Right atrium auricular region (tissue), 2 donors: Measurements from ENCODE around the gene LATS2. TPM values are rescaled to one million over a fixed set of nuclear protein-coding genes. Genes with fewer than 3 reads are reported as not detected.

Source experiments
- DNase-seq: peaks from one replicate; pipeline ENCODE4 v3.0.0-alpha.2; 2019; ENCODE audit warnings: low spot score
- H3K27ac ChIP-seq, 2 donors: fragments of 200-600 bp; sonication (generic); 1 replicate in 1 of 2; 2 replicates in 1 of 2; pipeline ENCODE4 v1.5.1; 2016 to 2019
- H3K27me3 ChIP-seq, 2 donors: fragments of 200-600 bp; sonication (generic); one replicate each; pipeline versions ENCODE4 v1.5.1 to v1.6.0; 2017 to 2019
- H3K36me3 ChIP-seq: fragments of 200-600 bp; sonication (generic); one replicate; pipeline ENCODE4 v1.5.1; 2016
- H3K4me1 ChIP-seq, 2 donors: fragments of 200-600 bp; sonication (generic); one replicate each; pipeline versions ENCODE4 v1.5.1 to v1.6.0; 2017 to 2019
- H3K4me3 ChIP-seq, 2 donors: fragments of 200-600 bp; sonication (generic); 1 replicate in 1 of 2; 2 replicates in 1 of 2; pipeline ENCODE4 v1.5.1; 2017 to 2019; ENCODE audit warnings: mild to moderate bottlenecking in 1 of 2, moderate library complexity in 1 of 2
- H3K9me3 ChIP-seq, 2 donors: fragments of 200-600 bp; sonication (generic); one replicate each; pipeline ENCODE4 v1.5.1; 2019
- CTCF ChIP-seq, 2 donors: fragments of 200-600 bp; sonication (generic); IDR thresholded peaks; one replicate each; pipeline ENCODE4 v1.5.1; 2019; ENCODE audit warnings: antibody characterized with exemption in 2 of 2
- total RNA-seq, 2 donors: library from RNA; depleted of rRNA; stranded (reverse); fragments of >200 nt; gene quantifications; one replicate each; pipeline ENCODE4 v1.1.0, GENCODE V29; 2016

Gene LATS2
- total RNA-seq, 2 donors from 2014 or later: 20.9 to 33.3 TPM

GRCh38 chr13:21065686-21066085 is 4.3 kb upstream of the LATS2 start:
- no peak for TF ChIP-seq CTCF (IDR thresholded peaks at IDR 0.05)
- Histone ChIP-seq H3K27me3 (no peaks in the 10 kb centered on the region), H3K27ac (no peak overlapping the region), H3K4me3 (no peak overlapping the region), H3K4me1 (peaks cover 0 to 3% of the 10 kb centered on the region in 2 donors), H3K9me3 (no peaks in the 10 kb centered on the region), H3K36me3 (no peaks in the 10 kb centered on the region)
- no peak for DNase-seq

- Histone ChIP-seq H3K4me3 (no peak overlapping the region), H3K27ac (no peak overlapping the region), H3K9me3 (no peaks in the 10 kb centered on the region), H3K4me1 (peaks cover 0 to 22% of the 10 kb centered on the region in 2 donors), H3K36me3 (no peaks in the 10 kb centered on the region), H3K27me3 (no peaks in the 10 kb centered on the region)
- no peak for TF ChIP-seq CTCF (IDR thresholded peaks at IDR 0.05)
- no peak for DNase-seq
Observed at GRCh38 chr13:21063031-21063430, 1.6 kb upstream of the LATS2 start.

GRCh38 chr13:21060338-21061028 is 903 bp downstream of the LATS2 start:
- Histone ChIP-seq H3K4me3 (peak overlapping the region; percentile 87 to 98), H3K9me3 (no peaks in the 10 kb centered on the region), H3K27me3 (no peaks in the 10 kb centered on the region), H3K27ac (peak overlapping the region; percentile 99 to 100), H3K36me3 (no peaks in the 10 kb centered on the region), H3K4me1 (peaks cover 0 to 47% of the 10 kb centered on the region in 2 donors)
- no peak for DNase-seq
- no peak for TF ChIP-seq CTCF (IDR thresholded peaks at IDR 0.05)

GRCh38 chr13:21059641-21060337 is 1.6 kb downstream of the LATS2 start:
- H3K27me3 ChIP-seq: no peaks in the 10 kb centered on the region
- no peak for DNase-seq
- TF ChIP-seq CTCF (IDR thresholded peaks at IDR 0.05): no peak
- no peaks in the 10 kb centered on the region for H3K9me3 ChIP-seq
- no peaks in the 10 kb centered on the region for H3K36me3 ChIP-seq
- peak overlapping the region; percentile 99 to 100 for H3K27ac ChIP-seq
- H3K4me1 ChIP-seq: peaks cover 0 to 54% of the 10 kb centered on the region in 2 donors
- H3K4me3 ChIP-seq: peak overlapping the region; percentile 87 to 98

- no peak overlapping the region for H3K4me3 ChIP-seq
- no peaks in the 10 kb centered on the region for H3K9me3 ChIP-seq
- H3K36me3 ChIP-seq: no peaks in the 10 kb centered on the region
- H3K27me3 ChIP-seq: no peaks in the 10 kb centered on the region
- no peak for DNase-seq
- TF ChIP-seq CTCF (IDR thresholded peaks at IDR 0.05): no peak
- no peak overlapping the region for H3K27ac ChIP-seq
- peaks cover 0 to 68% of the 10 kb centered on the region in 2 donors for H3K4me1 ChIP-seq
Observed at GRCh38 chr13:21058361-21058760, 3.0 kb downstream of the LATS2 start.
